GM12892 (cell line): ENCODE measurements around the gene KCTD12.

Source experiments
- POLR2A ChIP-seq: IDR thresholded peaks from 2 replicates; pipeline ENCODE4 v1.6.1; 2011; ENCODE audit warnings: low read depth, low read length, control low read depth
- POLR2AphosphoS5 ChIP-seq: IDR thresholded peaks from 2 replicates; pipeline ENCODE4 v1.6.1; 2011; ENCODE audit warnings: low read depth, low read length, control low read depth
- TAF1 ChIP-seq: IDR thresholded peaks from 2 replicates; pipeline ENCODE4 v1.6.1; 2011; ENCODE audit warnings: low read depth, mild to moderate bottlenecking, control low read depth, low read length, borderline replicate concordance

GRCh38 chr13:76865996-76866503 is 20.2 kb downstream of the KCTD12 start:
- TF ChIP-seq POLR2AphosphoS5 (no peak), POLR2A (no peak), TAF1 (no peak)
